GM10248 (cell line): ENCODE data around the gene KCTD12.

Experiments
- CTCF ChIA-PET: fragments of 300-600 bp; sonication (Branson Sonifier 250); formaldehyde crosslinking; extraction: SDS; loops from one replicate; lab custom pipeline; 2021; ENCODE audit warnings: antibody characterized with exemption; lab: Yijun Ruan, JAX
- POLR2A ChIA-PET: fragments of 350-650 bp; sonication (Branson Sonifier 250); formaldehyde crosslinking; extraction: SDS; loops from one replicate; lab custom pipeline; 2020; ENCODE audit warnings: antibody characterized with exemption; lab: Yijun Ruan, JAX
- DNase-seq: peaks from one replicate; pipeline ENCODE4 v3.0.0; 2012; ENCODE audit errors: extremely low spot score
- CTCF ChIP-seq: IDR thresholded peaks from 2 replicates; pipeline ENCODE4 v1.5.1; 2012; ENCODE audit warnings: mild to moderate bottlenecking, low read depth; ENCODE audit errors: extremely low read depth, missing control alignments, control extremely low read depth

KCTD12 gene

GRCh38 chr13:76832258-76832988 is 53.8 kb downstream of the KCTD12 start:
- TF ChIP-seq CTCF, result no peak
- CTCF ChIA-PET, result interaction anchor here (1.2 to 1.5 kb wide), 3 partner anchors 12 to 19 kb away, joined by 3 to 4 read pairs (median 3); no protein-coding TSS in a partner anchor
- POLR2A ChIA-PET, result no interaction called here
- DNase-seq, result no peak

GRCh38 chr13:76830805-76831204 is 55.4 kb downstream of the KCTD12 start:
- CTCF ChIA-PET, result interaction anchor here (1.1 kb wide), 2 partner anchors 9 to 55 kb away, joined by 3 to 5 read pairs; partner anchors contain the start of gene KCTD12
- TF ChIP-seq CTCF, result no peak

More at GRCh38 chr13:76830805-76831204, 55.4 kb downstream of the KCTD12 start:
- POLR2A ChIA-PET, result no interaction called here
- DNase-seq, result no peak
